ENCODE measurements around the gene TCERG1.

The TCERG1 gene

DNA sequence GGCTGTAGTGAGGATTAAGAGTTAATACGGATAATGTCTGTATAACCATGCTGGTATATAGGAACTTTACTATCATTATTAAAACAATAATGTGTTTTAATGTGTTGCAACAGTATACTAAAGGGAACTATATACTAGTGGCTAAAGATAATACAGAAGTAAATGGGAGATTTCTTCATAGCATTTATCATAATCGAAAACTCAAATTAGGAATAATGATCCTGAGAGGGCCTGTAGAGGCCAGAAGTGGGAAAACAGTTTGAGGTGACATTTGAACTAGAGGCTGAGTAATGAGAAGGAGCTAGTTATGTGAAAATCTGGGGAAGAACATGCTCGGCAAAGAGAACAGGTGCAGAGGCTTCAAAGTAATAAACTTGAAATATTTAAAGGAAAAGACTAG is 2.9 kb downstream of the TCERG1 start:
- no peak overlapping the region for H3K4me3 ChIP-seq (ENCODE audit: low read depth, low read length)
- TF ChIP-seq, protein P1, sequence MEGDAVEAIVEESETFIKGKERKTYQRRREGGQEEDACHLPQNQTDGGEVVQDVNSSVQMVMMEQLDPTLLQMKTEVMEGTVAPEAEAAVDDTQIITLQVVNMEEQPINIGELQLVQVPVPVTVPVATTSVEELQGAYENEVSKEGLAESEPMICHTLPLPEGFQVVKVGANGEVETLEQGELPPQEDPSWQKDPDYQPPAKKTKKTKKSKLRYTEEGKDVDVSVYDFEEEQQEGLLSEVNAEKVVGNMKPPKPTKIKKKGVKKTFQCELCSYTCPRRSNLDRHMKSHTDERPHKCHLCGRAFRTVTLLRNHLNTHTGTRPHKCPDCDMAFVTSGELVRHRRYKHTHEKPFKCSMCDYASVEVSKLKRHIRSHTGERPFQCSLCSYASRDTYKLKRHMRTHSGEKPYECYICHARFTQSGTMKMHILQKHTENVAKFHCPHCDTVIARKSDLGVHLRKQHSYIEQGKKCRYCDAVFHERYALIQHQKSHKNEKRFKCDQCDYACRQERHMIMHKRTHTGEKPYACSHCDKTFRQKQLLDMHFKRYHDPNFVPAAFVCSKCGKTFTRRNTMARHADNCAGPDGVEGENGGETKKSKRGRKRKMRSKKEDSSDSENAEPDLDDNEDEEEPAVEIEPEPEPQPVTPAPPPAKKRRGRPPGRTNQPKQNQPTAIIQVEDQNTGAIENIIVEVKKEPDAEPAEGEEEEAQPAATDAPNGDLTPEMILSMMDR (IDR thresholded peaks at IDR 0.05; ENCODE audit: borderline replicate concordance, insufficient read depth, low read depth, low read length), result no peak

DNA sequence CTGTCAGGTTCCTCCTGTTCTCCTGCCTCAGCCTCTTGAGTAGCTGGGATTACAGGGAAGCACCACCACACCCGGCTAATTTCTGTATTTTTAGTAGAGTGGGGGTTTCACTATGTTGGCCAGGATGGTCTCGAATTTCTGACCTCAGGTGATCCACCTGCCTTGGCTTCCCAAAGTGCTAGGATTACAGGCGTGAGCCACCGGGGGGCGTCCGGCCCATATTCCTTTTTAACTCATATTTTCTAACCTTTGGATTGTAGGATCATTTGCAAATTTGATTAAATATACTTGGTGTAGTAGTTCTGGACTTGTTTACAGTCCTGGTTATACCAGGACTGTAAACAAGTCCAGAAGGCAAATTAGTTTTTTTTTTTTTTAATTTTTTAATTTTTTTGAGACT is 4.3 kb downstream of the TCERG1 start:
- H3K4me3 ChIP-seq (ENCODE audit: low read depth, low read length), result no peak overlapping the region
- TF ChIP-seq, protein P1 (IDR thresholded peaks at IDR 0.05; ENCODE audit: borderline replicate concordance, insufficient read depth, low read depth, low read length), result peak; percentile 14; the same call in 1 of the 2 replicates

DNA sequence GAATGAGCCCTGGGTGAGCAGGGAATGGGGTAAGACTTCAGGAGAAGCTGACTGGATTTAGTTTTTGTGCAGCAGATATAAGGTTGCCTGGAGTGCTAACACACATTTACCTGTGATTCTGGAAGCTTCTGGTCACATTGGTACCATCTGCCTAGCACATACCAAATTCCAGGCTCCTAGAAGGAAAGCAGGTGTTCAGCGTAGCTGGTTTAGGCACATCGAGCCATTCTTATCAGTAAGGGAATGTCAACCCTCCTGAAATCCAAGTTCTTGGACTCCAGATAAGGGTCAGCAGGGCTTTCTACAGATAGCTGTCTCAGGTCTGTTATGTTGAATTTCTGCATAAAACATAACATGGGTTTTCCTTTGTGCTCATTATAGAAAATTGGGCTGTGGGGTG is 10.3 kb downstream of the TCERG1 start:
- no peak overlapping the region for H3K4me3 ChIP-seq (ENCODE audit: low read depth, low read length)
- TF ChIP-seq, protein P1 (IDR thresholded peaks at IDR 0.05; ENCODE audit: borderline replicate concordance, insufficient read depth, low read depth, low read length), result no peak

DNA sequence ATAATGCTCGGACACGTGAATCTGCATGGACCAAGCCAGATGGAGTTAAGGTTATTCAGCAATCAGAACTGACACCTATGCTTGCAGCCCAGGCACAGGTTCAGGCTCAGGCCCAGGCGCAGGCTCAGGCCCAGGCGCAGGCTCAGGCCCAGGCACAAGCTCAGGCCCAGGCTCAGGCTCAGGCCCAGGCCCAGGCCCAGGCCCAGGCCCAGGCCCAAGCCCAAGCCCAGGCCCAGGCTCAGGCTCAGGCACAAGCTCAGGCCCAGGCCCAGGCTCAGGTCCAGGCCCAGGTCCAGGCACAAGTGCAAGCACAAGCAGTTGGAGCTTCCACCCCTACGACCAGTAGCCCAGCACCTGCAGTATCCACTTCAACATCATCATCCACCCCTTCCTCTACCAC is 11.8 kb downstream of the TCERG1 start:
- TF ChIP-seq, protein P1 (IDR thresholded peaks at IDR 0.05; ENCODE audit: borderline replicate concordance, insufficient read depth, low read depth, low read length), result no peak
- no peak overlapping the region for H3K4me3 ChIP-seq (ENCODE audit: low read depth, low read length)

DNA sequence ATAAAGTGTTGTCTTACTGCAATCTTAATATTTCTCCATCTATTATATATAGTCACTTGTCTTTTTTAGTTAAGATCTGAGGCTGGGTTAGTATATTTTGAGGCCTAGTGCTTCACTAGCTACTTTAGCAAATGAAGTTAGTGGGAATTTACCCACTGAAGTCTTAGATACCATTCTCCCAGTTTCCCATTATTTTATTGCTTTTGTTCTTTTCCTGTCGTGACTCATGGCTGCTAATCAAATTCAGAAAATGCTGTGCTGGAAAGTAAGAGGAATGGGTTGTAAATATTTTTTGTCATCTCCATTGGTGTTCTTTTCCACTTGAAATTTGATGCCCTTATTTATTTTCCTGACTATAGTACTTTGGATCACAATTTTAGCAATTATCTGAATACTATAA is 14.2 kb downstream of the TCERG1 start:
- TF ChIP-seq, protein P1 (IDR thresholded peaks at IDR 0.05; ENCODE audit: borderline replicate concordance, insufficient read depth, low read depth, low read length), result no peak
- no peak overlapping the region for H3K4me3 ChIP-seq (ENCODE audit: low read depth, low read length)

DNA sequence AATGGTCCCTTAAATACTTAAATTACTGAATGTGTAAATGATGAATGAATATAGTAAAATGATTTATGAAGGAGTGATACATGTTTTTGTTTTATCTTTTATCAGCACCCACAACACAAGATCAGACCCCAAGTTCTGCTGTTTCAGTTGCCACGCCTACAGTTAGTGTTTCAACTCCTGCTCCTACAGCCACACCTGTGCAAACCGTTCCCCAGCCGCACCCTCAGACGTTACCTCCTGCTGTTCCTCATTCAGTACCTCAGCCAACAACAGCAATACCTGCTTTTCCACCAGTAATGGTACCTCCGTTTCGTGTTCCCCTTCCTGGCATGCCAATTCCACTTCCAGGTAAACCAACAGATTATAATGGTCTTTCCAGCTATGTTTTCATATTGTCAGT is 16.3 kb downstream of the TCERG1 start:
- no peak overlapping the region for H3K4me3 ChIP-seq (ENCODE audit: low read depth, low read length)
- TF ChIP-seq, protein P1 (IDR thresholded peaks at IDR 0.05; ENCODE audit: borderline replicate concordance, insufficient read depth, low read depth, low read length), result no peak

DNA sequence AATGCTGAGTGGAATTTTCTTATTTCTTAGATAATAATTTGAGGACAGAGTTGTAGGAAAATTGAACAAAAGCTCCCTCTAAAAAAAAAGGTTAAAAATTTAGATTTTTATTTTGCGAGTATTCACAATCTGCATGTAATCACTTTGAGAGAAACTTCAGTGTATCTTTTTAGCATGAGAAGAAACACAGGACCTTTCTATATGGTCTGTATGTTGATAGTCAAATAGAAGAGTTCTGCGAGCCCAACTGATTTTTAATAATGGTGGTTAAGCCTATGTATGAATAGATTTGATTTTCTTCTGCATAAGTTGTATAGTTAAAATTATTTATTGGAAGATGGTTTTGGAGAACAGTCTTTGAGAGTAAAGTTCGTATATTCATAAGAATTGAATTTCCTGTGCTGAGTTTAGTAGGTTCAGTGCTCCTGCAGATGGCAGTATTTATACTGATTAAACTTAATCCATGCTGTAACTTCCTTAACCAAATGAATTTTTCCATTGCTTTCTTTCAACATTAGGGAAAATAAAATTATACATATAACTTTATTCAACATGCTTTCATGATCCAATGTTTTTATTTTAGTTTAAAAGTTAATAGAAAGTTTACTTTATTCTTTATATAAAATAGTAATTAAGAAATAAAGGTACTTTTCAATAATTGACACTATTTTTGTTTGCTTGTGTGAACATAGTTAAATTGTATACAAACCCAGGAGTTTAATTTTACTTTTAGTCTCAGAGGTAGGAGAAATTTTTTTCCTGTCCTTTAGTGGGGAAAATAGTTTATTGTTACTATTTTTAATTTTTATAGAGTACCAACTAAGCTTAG is 19.6 kb downstream of the TCERG1 start:
- TF ChIP-seq, protein P1 (IDR thresholded peaks at IDR 0.05; ENCODE audit: borderline replicate concordance, insufficient read depth, low read depth, low read length), result no peak
- no peak overlapping the region for H3K4me3 ChIP-seq (ENCODE audit: low read depth, low read length)

Measured in GM12875 (cell line).